Glutamatergic neuron (in vitro differentiated cells): ENCODE data around the gene TWF2. TPM values are rescaled to one million over a fixed set of nuclear protein-coding genes. Genes with fewer than 3 reads are reported as not detected.

Experiments
- DNase-seq: peaks from one replicate; pipeline ENCODE4 v3.0.0; 2022
- H3K27ac Mint-ChIP-seq: one replicate; pipeline ENCODE4 v1.8.0; 2020; ENCODE audit warnings: mild to moderate bottlenecking, mixed read lengths, inconsistent platforms; ENCODE audit not compliant: unreplicated experiment
- H3K27me3 Mint-ChIP-seq: one replicate; pipeline ENCODE4 v1.8.0; 2020; ENCODE audit warnings: mild to moderate bottlenecking, moderate library complexity, mixed read lengths, inconsistent platforms; ENCODE audit not compliant: unreplicated experiment
- H3K36me3 Mint-ChIP-seq: one replicate; pipeline ENCODE4 v1.8.0; 2020; ENCODE audit warnings: mild to moderate bottlenecking, mixed read lengths, inconsistent platforms; ENCODE audit not compliant: unreplicated experiment
- H3K4me1 Mint-ChIP-seq: one replicate; pipeline ENCODE4 v1.8.0; 2020; ENCODE audit warnings: mild to moderate bottlenecking, low read depth, mixed read lengths, inconsistent platforms; ENCODE audit not compliant: unreplicated experiment
- H3K4me3 Mint-ChIP-seq: one replicate; pipeline ENCODE4 v1.8.0; 2020; ENCODE audit warnings: mild to moderate bottlenecking, mixed read lengths, inconsistent platforms; ENCODE audit not compliant: unreplicated experiment
- H3K9me3 Mint-ChIP-seq: one replicate; pipeline ENCODE4 v1.8.0; 2020; ENCODE audit warnings: mild to moderate bottlenecking, moderate library complexity, mixed read lengths, inconsistent platforms; ENCODE audit not compliant: unreplicated experiment
- total RNA-seq: library from RNA; stranded (reverse); fragmentation: NEBNext Ultra II Directional; extraction: Animal tissue kit (Norgen Biotek cat#: 25700); gene quantifications from one replicate; pipeline ENCODE4 v1.2.1, GENCODE V29; 2021; ENCODE audit not compliant: unreplicated experiment
- TF ChIP-seq, protein P1 (sequence below): fragments of 200-600 bp; sonication (generic); IDR thresholded peaks from one replicate; pipeline ENCODE4 v1.5.0; 2021; ENCODE audit not compliant: partially characterized antibody, unreplicated experiment

TWF2 gene
- total RNA-seq, 1 donor from 2014 or later = 45.5 TPM

DNA sequence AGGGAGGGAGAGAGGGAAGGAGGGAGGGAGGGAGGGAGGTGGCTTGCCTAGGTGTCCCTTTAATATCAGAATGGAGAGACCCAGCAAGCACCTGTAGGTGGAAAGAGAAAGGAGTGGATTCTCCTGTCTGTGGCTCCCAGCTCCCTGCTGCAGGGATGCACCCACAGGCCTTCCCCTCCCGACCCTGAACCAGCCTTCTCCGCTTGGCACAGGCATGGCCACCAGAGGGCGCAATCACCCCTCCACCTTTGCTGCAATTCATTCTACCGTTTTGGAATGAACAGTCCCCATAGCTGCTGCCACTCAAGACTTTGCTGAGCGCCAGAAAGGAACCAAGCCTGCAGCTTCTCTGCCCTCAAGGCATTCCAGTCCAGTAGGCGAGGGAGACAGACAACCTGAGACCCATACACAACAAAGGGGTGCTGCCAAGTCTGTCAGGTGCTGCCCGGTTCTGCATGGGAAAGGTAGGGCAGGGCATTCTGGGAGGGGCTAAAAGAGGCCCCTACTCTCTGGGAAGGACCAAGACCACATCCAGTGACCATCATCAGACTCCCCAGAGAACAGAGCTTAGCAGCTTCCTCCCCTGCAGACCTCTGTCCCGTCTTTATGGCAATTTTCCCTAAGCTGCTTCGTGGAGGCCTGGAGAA lies 18.5 kb downstream of the TWF2 start:
- Mint-ChIP-seq H3K4me3 (no peak overlapping the region), H3K4me1 (no peaks in the 10 kb centered on the region), H3K27ac (no peak overlapping the region), H3K36me3 (peaks cover 2% of the 10 kb centered on the region), H3K27me3 (peaks cover 8% of the 10 kb centered on the region), H3K9me3 (peaks cover 1% of the 10 kb centered on the region)
- TF ChIP-seq, protein P1, sequence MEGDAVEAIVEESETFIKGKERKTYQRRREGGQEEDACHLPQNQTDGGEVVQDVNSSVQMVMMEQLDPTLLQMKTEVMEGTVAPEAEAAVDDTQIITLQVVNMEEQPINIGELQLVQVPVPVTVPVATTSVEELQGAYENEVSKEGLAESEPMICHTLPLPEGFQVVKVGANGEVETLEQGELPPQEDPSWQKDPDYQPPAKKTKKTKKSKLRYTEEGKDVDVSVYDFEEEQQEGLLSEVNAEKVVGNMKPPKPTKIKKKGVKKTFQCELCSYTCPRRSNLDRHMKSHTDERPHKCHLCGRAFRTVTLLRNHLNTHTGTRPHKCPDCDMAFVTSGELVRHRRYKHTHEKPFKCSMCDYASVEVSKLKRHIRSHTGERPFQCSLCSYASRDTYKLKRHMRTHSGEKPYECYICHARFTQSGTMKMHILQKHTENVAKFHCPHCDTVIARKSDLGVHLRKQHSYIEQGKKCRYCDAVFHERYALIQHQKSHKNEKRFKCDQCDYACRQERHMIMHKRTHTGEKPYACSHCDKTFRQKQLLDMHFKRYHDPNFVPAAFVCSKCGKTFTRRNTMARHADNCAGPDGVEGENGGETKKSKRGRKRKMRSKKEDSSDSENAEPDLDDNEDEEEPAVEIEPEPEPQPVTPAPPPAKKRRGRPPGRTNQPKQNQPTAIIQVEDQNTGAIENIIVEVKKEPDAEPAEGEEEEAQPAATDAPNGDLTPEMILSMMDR = peak; percentile 84
- peak; percentile 96 for DNase-seq

DNA sequence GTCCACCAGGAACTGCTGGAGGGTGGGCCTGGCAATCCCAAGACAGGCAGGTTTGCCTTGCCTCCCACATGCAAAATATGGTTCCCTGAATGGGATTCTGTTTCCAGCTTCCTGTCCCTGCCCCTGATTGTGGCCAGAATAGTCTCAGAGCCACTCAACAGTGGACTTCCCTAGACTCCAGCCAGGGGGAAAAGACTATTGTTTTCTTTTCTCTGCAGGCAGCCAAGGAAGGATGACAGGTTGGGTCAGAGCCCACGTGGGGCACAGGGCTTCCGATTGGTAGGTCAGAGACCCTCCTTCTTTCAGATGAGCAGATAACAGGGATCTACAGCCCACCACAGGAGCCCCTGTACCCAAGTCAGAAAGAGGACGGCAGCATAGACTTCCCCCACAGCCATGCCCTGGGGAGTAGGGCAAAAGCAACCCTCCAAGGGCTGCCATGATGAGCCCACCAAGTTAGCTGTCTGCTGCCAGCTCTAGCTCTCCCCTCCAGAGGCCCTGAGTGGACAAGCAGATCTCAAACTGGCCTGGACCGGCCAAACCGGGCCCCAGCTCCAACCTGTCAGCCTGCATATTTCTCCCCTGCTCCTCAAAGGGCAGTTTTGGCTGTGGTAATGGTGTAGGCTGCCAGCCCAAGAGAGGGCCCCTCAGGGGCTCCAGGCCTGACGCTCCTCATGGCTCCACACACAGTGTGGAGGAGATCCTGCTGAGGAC lies 19.9 kb downstream of the TWF2 start:
- no peak overlapping the region for H3K27ac Mint-ChIP-seq
- no peak for DNase-seq

DNA sequence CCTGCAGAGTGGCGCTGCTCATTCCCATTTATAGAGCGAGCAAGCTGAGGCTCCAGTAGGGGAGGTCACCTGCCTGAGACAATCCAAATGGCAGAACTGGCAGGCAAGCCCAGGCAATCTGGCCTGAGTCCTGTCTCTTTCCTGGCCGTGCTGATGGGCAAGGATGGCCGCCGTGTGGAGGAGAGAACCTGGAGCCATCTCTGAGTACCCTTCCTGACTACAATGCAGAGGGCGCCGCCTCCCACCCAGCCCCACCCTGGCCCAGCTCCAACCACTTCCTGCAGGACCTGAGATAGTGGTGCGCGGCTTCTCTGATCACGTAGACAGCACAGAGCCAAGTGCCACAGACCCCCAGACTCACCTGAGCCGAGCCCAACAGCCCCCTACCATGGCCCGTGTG lies 20.5 kb downstream of the TWF2 start:
- no peaks in the 10 kb centered on the region for H3K4me1 Mint-ChIP-seq
- H3K27me3 Mint-ChIP-seq = peaks cover 5% of the 10 kb centered on the region
- peaks cover 2% of the 10 kb centered on the region for H3K9me3 Mint-ChIP-seq
- DNase-seq = no peak
- H3K27ac Mint-ChIP-seq = no peak overlapping the region
- TF ChIP-seq, protein P1 = no peak
- peaks cover 4% of the 10 kb centered on the region for H3K36me3 Mint-ChIP-seq
- H3K4me3 Mint-ChIP-seq = no peak overlapping the region

More for the DNA sequence above, 19.9 kb downstream of the TWF2 start:
- Mint-ChIP-seq H3K27me3 (peaks cover 8% of the 10 kb centered on the region), H3K4me1 (no peaks in the 10 kb centered on the region), H3K4me3 (no peak overlapping the region), H3K9me3 (peaks cover 2% of the 10 kb centered on the region), H3K36me3 (peaks cover 4% of the 10 kb centered on the region)
- TF ChIP-seq, protein P1 = no peak

DNA sequence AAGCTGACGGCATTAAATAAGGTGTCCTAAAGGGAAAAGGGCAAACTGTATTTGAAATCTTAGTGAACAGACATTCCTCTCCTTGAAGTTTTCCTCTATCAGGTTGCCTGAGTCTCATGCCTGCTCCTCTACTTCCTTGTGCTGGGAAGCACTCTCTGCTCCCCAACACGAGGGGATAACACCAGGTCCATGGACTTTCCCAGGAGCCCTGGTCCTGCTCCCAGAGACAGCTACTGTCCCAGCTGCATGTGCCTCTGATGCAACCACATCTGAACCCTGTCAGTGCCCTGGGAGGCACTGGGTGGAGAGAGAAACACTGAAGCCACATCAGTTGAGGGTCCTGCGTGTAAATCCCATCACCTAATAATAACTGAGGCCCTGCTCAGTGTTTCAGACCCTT lies 20.9 kb downstream of the TWF2 start:
- TF ChIP-seq, protein P1 = no peak
- H3K9me3 Mint-ChIP-seq = peaks cover 2% of the 10 kb centered on the region
- H3K36me3 Mint-ChIP-seq = peaks cover 4% of the 10 kb centered on the region
- H3K27ac Mint-ChIP-seq = no peak overlapping the region
- H3K4me1 Mint-ChIP-seq = no peaks in the 10 kb centered on the region
- no peak overlapping the region for H3K4me3 Mint-ChIP-seq
- peaks cover 5% of the 10 kb centered on the region for H3K27me3 Mint-ChIP-seq
- no peak for DNase-seq

DNA sequence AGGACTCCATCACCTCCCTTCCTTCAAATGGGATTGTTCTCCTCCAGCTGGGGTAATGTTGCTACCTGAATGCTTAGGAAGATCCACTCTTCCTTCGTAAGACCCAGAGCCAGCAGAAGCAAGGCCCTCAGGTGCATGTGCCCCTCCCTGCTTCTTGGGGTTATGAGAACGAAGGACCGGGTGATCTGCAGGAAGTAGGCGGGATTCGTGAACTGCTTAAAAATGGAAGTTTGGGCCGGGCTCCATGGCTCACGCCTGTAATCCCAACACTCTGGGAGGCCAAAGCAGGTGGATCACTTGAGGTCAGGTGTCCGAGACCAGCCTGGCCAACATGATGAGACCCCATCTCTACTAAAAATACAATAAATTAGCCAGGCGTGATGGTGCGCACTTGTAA lies 21.6 kb downstream of the TWF2 start:
- Mint-ChIP-seq H3K27ac (no peak overlapping the region), H3K27me3 (no peaks in the 10 kb centered on the region), H3K36me3 (peaks cover 4% of the 10 kb centered on the region), H3K9me3 (peaks cover 2% of the 10 kb centered on the region), H3K4me3 (no peak overlapping the region), H3K4me1 (no peaks in the 10 kb centered on the region)
- TF ChIP-seq, protein P1 = no peak
- no peak for DNase-seq
